Measurements from ENCODE around the gene NEK1.

DNA sequence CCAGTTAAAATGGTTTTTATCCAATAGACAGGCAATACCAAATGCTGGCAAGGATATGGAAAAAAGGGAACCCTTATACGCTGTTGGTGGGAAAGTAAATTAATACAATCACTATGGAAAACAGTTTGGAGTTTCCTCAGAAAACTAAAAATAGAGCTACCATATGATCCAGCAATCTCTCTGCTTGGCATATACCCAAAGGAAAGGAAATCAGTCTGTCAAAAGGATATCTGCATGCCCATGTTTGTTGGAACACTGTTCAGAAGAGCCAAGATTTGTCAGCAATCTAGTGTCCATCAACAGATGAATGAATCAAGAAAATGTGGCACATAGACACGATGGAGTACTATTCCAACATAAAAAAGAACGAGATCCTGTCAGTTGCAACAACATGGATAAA is 250.6 kb downstream of the NEK1 start:
- TF ChIP-seq, protein P1, sequence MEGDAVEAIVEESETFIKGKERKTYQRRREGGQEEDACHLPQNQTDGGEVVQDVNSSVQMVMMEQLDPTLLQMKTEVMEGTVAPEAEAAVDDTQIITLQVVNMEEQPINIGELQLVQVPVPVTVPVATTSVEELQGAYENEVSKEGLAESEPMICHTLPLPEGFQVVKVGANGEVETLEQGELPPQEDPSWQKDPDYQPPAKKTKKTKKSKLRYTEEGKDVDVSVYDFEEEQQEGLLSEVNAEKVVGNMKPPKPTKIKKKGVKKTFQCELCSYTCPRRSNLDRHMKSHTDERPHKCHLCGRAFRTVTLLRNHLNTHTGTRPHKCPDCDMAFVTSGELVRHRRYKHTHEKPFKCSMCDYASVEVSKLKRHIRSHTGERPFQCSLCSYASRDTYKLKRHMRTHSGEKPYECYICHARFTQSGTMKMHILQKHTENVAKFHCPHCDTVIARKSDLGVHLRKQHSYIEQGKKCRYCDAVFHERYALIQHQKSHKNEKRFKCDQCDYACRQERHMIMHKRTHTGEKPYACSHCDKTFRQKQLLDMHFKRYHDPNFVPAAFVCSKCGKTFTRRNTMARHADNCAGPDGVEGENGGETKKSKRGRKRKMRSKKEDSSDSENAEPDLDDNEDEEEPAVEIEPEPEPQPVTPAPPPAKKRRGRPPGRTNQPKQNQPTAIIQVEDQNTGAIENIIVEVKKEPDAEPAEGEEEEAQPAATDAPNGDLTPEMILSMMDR (IDR thresholded peaks at IDR 0.05; ENCODE audit: poor library complexity, severe bottlenecking), result no peak
- TF ChIP-seq TAF1 (IDR thresholded peaks at IDR 0.05; ENCODE audit: low read depth) (no peak), POLR2AphosphoS5 (IDR thresholded peaks at IDR 0.05) (no peak), RAD21 (conservative IDR thresholded peaks at IDR 0.05) (no peak)
